Right lobe of liver (tissue), 4 donors: ENCODE data around the gene DCX.

Experiments
- POLR2A ChIP-seq: fragments of 450-650 bp; IDR thresholded peaks from one replicate; pipeline ENCODE4 v1.6.1; 2017; ENCODE audit warnings: antibody characterized with exemption, mild to moderate bottlenecking
- TF ChIP-seq, protein P1 (sequence below), 4 donors: fragments of 200-600 bp in 3 of 4; fragments of 450-650 bp in 1 of 4; IDR thresholded peaks; one replicate each; pipeline versions ENCODE4 v1.5.1 to v1.8.0; 2016 to 2022; ENCODE audit warnings: antibody characterized with exemption in 4 of 4, mild to moderate bottlenecking in 2 of 4
- donor health status: DM: no; HTN: no; CAD: no.
- donor health status: DM: no; HTN: no; CAD: no.
- donor health status: DM: no; HTN: yes; CAD: no.

DNA sequence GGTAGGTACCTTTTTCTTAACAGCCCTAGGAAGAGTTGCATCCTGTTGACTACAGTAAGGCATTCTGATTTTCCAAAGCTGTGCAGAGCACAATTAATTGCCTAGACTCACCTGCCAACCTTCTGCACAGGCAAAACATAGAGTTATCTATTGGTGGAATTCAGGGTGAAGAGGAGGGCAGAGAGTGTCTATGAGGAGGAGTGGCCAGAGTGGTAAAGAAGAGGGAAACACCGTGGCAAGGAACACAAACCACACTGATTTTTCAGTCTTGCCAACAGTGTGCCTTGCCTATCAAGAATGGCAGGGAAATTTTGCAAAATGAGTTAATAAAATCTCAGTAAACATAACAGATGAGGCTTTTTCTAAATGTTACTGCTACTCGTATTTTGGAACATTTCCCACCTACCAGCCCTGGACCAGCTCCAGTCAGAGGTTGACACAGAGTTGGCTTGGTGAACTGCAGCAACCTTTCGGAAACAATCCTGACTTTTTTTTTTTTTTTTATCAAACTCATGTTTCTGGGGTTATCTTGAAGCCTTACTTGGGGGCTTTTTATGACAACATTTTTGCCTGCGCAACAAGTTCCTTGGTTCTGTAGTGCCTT is 73.8 kb downstream of the DCX start:
- TF ChIP-seq, protein P1, sequence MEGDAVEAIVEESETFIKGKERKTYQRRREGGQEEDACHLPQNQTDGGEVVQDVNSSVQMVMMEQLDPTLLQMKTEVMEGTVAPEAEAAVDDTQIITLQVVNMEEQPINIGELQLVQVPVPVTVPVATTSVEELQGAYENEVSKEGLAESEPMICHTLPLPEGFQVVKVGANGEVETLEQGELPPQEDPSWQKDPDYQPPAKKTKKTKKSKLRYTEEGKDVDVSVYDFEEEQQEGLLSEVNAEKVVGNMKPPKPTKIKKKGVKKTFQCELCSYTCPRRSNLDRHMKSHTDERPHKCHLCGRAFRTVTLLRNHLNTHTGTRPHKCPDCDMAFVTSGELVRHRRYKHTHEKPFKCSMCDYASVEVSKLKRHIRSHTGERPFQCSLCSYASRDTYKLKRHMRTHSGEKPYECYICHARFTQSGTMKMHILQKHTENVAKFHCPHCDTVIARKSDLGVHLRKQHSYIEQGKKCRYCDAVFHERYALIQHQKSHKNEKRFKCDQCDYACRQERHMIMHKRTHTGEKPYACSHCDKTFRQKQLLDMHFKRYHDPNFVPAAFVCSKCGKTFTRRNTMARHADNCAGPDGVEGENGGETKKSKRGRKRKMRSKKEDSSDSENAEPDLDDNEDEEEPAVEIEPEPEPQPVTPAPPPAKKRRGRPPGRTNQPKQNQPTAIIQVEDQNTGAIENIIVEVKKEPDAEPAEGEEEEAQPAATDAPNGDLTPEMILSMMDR (IDR thresholded peaks at IDR 0.05), result no peak
- no peak for TF ChIP-seq POLR2A
